22Rv1 (cell line): Measurements from ENCODE around the gene CBLC.

ENCODE experiments used
- H3K27ac ChIP-seq: fragments of 450-650 bp; 2 replicates; pipeline ENCODE4 v1.5.1; 2017
- CTCF ChIP-seq: fragments of 450-650 bp; IDR thresholded peaks from 2 replicates; pipeline ENCODE4 v1.5.1; 2017; ENCODE audit warnings: mild to moderate bottlenecking
- ZFX ChIP-seq: fragments of 450-650 bp; IDR thresholded peaks from 2 replicates; pipeline ENCODE4 v1.6.1; 2017; ENCODE audit warnings: antibody characterized with exemption, borderline replicate concordance

Gene CBLC

GRCh38 chr19:44782729-44783128 is 5.0 kb downstream of the CBLC start:
- no peak for TF ChIP-seq ZFX
- no peak for TF ChIP-seq CTCF
- H3K27ac ChIP-seq: no peak overlapping the region

DNA sequence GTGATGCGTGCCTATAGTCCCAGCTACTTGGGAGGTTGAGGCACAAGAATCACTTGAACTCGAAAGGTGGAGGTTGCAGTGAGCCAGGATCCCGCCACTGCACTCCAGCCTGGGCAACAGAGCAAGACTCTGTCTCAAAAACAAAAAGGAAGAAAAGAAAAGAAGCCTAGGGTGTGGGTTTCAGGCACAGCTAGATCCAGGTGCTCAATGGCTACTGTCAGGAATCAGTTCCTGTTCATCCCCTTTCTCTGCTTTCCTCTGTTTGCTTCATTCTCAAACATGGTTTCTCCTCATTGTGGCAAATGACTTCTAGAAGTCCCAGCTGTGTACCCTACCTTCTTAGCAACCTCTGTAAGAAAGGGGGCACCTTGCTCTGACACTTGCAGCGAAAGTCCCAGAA is 5.9 kb downstream of the CBLC start:
- no peak for TF ChIP-seq ZFX
- no peak for TF ChIP-seq CTCF
- H3K27ac ChIP-seq: no peak overlapping the region

- TF ChIP-seq ZFX (no peak), CTCF (no peak)
- H3K27ac ChIP-seq: no peak overlapping the region
These were observed 7.6 kb downstream of the CBLC start for GRCh38 chr19:44785271-44785670.

- TF ChIP-seq CTCF: no peak
- TF ChIP-seq ZFX: no peak
- no peak overlapping the region for H3K27ac ChIP-seq
These were observed 8.3 kb downstream of the CBLC start for GRCh38 chr19:44785993-44786392.

GRCh38 chr19:44788971-44789370 is 11.3 kb downstream of the CBLC start:
- H3K27ac ChIP-seq: no peak overlapping the region
- no peak for TF ChIP-seq CTCF
- no peak for TF ChIP-seq ZFX

DNA sequence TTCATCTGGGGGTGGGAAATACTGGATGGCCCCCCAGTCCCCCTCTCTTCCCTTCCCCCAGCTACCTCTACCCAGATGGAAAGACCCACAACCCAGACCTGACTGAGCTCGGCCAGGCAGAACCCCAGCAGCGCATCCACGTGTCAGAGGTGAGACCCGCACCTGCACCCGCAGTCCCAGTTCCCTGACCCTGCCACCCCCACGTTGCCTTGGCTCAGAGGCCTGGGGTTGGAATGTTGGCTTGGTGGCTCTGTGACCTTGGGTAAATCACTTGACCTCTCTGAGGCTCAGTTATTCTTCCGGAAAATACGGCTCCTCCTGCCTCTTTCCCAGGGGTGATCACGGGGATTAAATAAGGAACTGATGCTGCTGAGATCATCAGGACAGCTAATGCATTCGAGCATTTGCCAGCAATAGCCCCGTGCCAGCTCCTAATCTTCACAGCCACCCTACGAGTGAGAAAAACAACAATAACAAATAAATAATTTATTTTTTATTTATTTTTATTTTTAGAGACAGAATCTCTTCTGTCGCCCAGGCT is 12.3 kb downstream of the CBLC start:
- TF ChIP-seq CTCF: no peak
- no peak for TF ChIP-seq ZFX
- no peak overlapping the region for H3K27ac ChIP-seq

GRCh38 chr19:44792281-44792680 is 14.6 kb downstream of the CBLC start:
- TF ChIP-seq CTCF: no peak
- TF ChIP-seq ZFX: no peak
- H3K27ac ChIP-seq: no peak overlapping the region
